GM19463 (cell line): ENCODE measurements around the gene SLC38A7.
A peak's percentile ranks its signal among the peaks of the same experiment; 100 is the strongest.
"Not testable (repeated sequence)": the region's sequence is repeated elsewhere in the genome, so short reads cannot be mapped to it uniquely, and the experiment has no call there.

ENCODE experiments used
- ATAC-seq: cut with Tn5 transposase; IDR thresholded peaks from one replicate; pipeline ENCODE4 v1.9.1; 2021; ENCODE audit warnings: mild to moderate bottlenecking, moderate library complexity; ENCODE audit not compliant: unreplicated experiment

Gene SLC38A7

GRCh38 chr16:58679763-58680162, 4.8 kb downstream of the SLC38A7 start:
- no peak for ATAC-seq

DNA sequence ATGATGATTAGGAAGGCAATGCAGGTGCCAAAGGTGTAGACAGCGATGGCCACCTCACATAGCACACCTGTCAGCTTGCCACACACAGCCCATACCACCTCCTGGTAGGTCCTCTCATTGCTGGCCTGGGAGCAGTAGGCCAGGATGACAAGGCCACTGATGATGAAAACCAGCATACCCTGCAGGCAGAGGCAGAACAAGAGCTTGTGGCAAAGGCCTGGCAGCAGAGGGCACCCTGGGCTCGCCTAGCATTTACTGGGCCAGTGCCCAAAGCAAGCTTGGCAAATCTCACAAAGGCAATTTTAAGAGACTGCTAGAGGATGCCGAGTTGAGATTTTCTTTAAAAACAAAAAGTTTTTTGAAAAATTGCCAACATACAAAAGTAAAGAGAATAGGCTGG, 5.9 kb downstream of the SLC38A7 start:
- ATAC-seq, result no peak

DNA sequence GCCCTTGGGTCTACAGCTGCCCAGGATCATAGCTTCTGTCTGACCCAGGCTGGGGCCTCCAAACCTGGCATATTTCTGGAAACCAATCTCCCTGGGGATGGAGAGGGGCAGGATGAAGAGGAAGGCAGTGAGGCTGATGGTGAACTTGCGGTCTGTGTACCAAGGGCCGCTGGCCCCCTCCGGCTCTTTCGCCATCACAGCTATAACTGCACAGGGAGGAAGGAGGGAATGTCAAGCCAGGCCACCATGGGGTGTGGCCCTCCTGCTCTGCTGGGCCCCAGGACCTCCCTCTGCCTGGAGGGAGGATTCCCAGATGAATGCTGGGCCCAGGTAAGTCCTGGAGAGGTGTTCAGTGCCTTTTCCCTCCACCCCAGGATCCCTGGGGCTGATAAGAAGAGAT, 6.3 kb downstream of the SLC38A7 start:
- ATAC-seq, result no peak

DNA sequence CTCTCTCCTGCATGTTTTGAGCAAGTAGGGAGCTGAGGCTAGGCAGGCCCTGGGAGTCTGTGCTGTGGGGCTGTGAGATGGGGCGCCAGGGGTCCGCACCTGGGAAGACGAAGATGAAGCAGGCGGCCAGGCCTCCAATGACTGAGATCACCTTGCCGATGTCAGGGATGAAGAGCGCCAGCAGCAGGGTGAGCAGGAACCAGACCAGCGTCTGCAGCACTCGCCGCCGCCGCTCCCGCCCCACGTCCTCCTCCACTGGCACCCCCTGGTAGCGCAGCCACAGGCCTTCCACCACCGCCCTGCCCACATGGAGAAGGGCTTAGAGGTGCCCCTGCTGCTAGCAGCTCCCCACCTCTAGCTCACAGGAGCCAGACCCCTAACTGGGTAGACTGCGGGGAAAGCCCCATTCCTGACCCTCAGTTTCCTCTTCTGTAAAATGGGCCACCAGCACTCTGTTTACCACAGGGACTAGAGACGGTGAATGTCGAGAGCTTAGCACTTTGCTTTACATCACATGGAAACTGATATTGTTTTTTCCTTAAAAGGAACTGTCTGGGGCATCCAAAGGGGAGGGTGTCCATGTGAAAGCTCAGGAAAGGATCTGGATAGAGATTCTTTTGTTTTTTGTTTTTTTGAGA, 13.5 kb downstream of the SLC38A7 start:
- no peak for ATAC-seq

- no peak for ATAC-seq
These were observed 14.4 kb downstream of the SLC38A7 start for GRCh38 chr16:58670177-58670576.

DNA sequence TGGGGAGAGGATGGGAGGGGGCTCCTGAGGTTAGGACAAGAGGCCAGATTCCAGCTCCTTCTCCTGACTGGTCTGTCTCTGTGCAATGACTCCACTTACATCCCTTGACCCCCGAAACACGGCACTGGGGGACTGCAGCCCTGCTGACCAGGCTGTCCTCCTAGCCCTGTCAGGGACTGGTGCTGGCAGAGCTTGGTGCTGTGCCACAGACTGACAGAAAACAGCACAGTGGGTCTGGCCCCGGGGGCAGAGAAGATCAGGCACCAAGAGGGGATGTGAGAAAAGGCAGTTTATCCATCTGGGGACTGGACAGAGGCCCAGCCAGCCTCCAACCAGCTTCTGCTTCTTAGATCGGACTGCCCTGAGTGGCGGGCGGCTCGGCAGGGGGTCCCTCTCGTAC, 19.4 kb downstream of the SLC38A7 start:
- ATAC-seq, result no peak

DNA sequence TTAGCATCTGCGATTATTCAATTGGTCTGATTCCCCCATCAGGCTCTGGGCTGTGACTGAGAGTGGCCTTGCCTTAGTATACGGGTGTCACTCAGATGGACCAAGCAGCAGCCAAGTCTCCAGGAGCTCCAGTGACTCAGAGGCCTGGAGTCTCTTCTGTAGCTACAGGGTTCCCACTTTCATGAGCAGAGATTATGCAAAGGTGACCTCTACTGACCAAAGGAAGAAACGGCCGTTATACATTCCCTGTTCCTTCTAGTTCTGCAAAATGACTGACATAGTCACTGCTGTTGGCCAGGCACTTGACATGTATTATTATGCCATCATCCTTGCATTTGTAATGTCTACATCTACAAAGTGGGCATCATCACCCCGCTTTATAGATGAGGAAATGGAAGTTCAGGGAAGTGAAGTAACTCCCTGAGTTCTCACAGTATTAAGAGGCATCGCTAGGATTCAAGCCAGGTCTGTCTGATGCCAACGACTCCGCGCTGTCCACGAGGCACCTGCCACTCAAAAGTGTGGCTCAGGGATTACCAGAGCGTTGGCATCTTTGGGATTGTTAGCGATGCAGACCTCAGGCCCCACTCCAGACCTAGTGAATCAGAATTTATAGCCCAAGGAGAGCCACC, 23.3 kb downstream of the SLC38A7 start:
- peak; percentile 90 for ATAC-seq

- ATAC-seq, result not testable (repeated sequence)
These were observed 24.7 kb downstream of the SLC38A7 start for GRCh38 chr16:58659911-58660310.

DNA sequence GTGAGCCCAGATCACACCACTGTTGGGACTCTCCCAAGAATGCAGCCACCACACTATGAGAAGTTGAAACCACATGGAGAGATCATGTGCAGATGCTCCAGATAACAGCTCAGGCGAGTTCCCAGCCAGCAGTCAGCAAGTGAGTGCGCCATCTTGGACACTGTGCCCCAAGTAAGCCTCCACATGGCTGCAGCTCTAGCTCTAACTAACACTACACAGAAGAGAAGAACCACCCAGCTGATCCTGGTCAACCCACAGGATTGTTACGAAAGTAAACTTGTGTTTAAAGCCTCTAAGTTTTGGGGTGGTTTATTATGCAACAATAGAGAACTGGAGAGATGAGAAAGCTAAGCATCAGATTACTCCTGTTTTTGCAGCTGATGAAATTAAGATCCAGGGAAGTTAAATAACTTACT, 25.8 kb downstream of the SLC38A7 start:
- no peak for ATAC-seq

GRCh38 chr16:58656899-58657298, 27.7 kb downstream of the SLC38A7 start:
- no peak for ATAC-seq

DNA sequence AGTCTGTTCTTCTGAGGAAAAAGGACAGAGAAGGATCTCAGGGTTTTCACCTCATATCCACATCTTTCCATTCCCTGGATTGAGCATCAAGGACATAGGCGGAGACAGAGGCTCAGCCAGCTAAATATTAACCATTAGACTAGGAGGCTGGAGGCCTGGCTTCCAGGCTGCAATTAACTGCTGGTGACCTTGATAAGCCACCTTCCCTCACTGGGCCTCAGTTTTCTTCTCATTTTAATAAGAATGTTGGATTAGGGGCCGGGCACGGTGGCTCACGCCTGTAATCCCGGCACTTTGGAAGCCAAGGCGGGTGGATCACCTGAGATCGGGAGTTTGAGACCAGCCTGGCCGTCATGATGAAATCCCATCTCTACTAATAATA, 29.4 kb downstream of the SLC38A7 start:
- no peak for ATAC-seq

- no peak for ATAC-seq
These were observed 29.9 kb downstream of the SLC38A7 start for GRCh38 chr16:58654560-58655214.

DNA sequence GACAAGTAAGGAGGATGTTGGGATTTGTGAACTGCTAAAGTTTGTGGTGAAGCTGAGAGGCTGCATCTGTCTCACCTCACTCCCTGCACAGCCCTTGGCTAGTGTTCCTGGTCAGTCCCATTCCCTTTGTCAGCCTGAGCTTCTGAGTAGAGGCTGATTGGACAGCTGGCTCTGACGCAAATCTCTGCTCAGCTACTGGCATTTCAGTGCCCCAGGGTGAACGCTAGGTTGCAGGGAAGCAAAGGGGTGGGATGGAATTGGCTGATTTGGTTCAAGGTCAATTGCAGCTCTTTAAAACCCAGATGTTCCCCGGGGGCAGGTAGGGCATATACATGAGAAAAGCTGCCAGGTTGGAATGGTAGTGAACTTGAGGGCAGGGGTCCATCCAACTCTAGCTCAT, 31.8 kb downstream of the SLC38A7 start:
- no peak for ATAC-seq

DNA sequence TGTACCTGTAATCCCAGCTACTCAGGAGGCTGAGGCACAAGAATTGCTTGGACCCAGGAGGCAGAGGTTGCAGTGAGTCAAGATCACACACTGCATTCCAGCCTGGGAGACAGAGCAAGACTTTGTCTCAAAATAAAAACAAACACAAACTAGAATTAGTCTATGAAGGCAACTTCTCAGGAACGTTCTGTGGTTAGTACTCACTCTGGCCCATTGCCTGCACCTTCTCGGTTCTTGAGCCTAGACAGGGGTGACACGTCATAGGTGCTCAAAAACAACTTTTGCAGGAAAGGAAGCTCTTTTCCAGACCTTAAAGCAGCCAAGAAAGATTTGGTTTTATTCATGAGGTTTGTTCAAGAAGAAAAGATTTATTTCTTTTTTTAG, 32.6 kb downstream of the SLC38A7 start:
- ATAC-seq, result no peak

- ATAC-seq, result no peak
These were observed 34.9 kb downstream of the SLC38A7 start for GRCh38 chr16:58649707-58650106.

DNA sequence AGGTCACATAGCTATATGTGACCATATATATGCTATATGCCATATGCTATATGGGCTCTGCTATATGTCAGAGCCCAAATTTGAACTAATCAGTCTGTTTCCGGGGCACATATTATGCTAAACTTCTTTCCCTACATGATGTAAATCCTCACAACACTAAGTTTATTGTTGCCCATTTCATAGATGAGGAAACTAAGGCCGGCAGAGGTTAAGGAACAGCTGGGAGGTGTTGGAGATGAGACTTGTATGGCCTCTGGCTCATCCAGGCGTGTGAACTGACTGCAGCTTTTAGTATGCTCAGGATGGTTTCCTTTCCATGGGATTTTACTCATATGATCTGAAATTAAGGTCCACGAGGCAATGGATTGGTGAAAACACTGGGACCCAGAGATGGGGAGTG, 37.5 kb downstream of the SLC38A7 start:
- ATAC-seq, result no peak

DNA sequence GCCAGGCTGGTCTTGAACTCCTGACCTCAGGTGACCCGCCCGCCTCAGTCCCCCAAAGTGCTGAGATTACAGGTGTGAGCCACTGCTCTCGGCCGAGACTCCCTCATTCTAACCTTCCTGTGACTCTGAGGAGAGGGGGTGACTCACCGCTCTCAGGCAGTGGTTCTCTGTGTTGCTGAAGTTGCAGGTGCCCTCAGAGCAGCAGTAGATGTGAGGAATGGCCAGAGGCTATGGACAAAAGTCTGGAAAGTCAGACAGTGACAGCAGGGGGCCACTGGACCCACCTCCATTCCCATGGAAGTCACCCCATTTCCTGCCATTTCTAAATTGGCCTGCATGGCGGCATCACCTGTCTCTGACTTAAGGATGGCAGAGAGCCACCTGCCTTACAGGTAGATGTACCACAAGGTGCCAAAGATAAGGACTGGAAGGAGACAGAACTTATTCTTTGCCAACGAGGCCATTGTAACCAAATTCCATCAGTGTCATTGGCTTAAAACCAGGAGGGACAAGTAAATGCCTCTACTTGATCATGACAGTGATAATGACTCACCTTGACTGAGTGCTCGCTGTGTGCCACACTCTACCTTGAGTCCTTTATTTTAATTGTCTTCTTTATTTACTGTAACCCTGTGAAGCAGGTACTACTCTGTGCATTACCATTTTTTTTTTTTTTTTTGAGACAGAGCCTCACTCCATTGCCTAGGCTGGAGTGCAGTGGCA, 39.6 kb downstream of the SLC38A7 start:
- ATAC-seq, result no peak

DNA sequence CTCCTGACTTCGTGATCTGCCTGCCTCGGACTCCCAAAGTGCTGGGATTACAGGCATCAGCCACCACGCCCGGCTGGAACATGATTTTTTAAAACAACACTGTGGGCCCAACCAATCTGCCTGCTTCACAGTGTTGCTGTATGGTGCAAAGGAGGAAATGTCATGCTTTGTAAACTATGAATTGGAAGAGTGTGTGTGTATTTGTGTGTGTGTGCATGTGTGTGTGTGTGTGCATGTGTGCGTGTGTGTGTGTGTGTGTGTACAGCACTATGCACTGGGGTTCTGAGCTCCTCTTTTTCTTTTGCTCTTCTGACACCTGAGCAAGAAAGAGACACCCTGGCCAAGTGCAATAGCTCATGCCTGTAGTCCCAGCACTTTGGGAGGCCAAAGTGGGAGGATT, 40.5 kb downstream of the SLC38A7 start:
- ATAC-seq, result no peak

GRCh38 chr16:58640949-58641348, 43.6 kb downstream of the SLC38A7 start:
- no peak for ATAC-seq

- no peak for ATAC-seq
These were observed 44.7 kb downstream of the SLC38A7 start for GRCh38 chr16:58639836-58640235.

DNA sequence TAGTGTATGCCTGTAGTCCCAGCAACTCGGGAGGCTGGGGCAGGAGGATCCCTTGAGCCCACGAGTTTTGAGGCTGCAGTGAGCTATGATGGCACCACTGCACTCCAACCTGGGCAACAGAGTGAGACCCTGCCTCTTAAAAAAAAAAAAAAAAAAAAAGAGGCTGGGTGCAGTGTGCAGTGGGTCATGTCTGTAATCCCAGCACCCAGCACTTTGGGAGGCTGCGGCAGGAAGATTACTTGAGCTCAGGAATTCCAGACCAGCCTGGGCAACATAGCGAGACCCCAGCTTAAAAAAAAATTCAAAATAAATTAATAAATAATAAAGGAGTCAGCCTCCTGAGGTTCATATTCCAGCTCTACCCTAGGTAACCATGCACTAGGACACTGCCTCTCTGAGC, 45.3 kb downstream of the SLC38A7 start:
- ATAC-seq, result no peak
